BJ (cell line): ENCODE measurements around the gene ITPRIPL2. TPM values are rescaled to one million over a fixed set of nuclear protein-coding genes. Genes with fewer than 3 reads are reported as not detected.

Source experiments
- CTCF ChIA-PET: fragments of 350-600 bp; formaldehyde crosslinking; extraction: SDS; loops from one replicate; lab custom pipeline; 2021; ENCODE audit warnings: antibody characterized with exemption, inconsistent platforms; lab: Yijun Ruan, JAX
- POLR2A ChIA-PET: fragments of 300-600 bp; sonication (Branson Sonifier 250); formaldehyde crosslinking; extraction: SDS; loops from one replicate; lab custom pipeline; 2021; ENCODE audit warnings: antibody characterized with exemption; lab: Charles Lee
- DNase-seq: peaks from one replicate; pipeline ENCODE4 v3.0.0-alpha.2; 2011; ENCODE audit warnings: low read depth
- H3K27me3 ChIP-seq: 2 replicates; pipeline ENCODE4 v1.6.0; 2011; ENCODE audit warnings: low read length; ENCODE audit not compliant: control insufficient read depth, insufficient read depth
- H3K36me3 ChIP-seq: 2 replicates; pipeline ENCODE4 v1.5.1; 2011; ENCODE audit warnings: low read length; ENCODE audit not compliant: control insufficient read depth, insufficient read depth
- H3K4me3 ChIP-seq: 2 replicates; pipeline ENCODE4 v1.5.1; 2011; ENCODE audit warnings: low read depth, mild to moderate bottlenecking, control low read depth, low read length
- polyA plus RNA-seq: library from polyadenylated mRNA; depleted of rRNA; stranded (reverse); fragments of >200 nt; gene quantifications from 2 replicates; pipeline ENCODE4 v1.2.3, GENCODE V29; 2011
- TF ChIP-seq, protein P1 (sequence below): IDR thresholded peaks from 2 replicates; pipeline ENCODE4 v1.5.1; 2011; ENCODE audit warnings: low read depth, mild to moderate bottlenecking, control low read depth, inconsistent platforms, low read length, moderate library complexity; ENCODE audit not compliant: insufficient read depth

ITPRIPL2 gene
- polyA plus RNA-seq, 1 experiment = 14.9 TPM

DNA sequence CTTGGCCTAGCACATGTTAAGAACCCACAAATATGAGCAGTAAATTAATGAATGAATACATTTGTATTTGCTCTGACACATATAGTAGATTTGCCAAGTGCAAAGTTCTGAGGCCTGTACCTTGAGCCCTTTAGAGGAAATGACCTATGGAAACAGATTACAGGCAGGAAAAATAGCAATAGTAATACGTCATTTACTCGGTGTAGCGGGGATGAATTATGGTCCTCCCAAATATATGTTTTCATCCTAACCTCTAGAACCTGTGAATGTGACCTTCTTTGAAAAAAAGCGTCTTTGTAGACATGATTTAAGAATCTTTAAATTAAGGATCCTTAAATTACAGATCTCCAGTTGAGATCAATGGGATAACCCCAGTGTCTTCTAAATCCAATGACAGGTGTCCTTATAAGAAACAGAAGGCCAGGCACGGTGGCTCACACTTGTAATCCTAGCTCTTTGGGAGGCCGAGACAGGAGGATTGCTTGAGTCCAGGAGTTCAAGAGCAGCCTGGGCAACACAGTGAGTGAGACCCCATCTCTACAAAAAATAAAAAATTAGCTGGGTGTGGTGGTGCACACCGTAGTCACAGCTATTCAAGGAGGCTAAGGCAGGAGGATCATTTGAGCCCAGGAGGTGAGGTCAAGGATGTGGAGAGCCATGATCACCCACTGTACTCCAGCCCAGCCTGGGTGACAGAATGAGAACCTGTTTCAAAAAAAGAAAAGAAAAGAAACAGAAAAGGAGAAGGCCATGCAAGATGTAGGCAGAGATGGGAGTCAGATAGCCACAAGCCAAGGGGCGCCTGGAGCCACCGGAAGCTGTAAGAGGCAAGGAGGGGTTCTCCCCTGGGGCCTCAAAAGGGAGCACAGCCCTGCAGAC is 5.1 kb upstream of the ITPRIPL2 start:
- CTCF ChIA-PET = interaction anchor here (1.2 kb wide), 2 partner anchors 9 to 30 kb away, joined by 3 read pairs; no protein-coding TSS in a partner anchor
- Histone ChIP-seq H3K27me3 (no peaks in the 10 kb centered on the region), H3K4me3 (no peak overlapping the region), H3K36me3 (no peaks in the 10 kb centered on the region)
- no peak for DNase-seq
- POLR2A ChIA-PET = no interaction called here
- TF ChIP-seq, protein P1, sequence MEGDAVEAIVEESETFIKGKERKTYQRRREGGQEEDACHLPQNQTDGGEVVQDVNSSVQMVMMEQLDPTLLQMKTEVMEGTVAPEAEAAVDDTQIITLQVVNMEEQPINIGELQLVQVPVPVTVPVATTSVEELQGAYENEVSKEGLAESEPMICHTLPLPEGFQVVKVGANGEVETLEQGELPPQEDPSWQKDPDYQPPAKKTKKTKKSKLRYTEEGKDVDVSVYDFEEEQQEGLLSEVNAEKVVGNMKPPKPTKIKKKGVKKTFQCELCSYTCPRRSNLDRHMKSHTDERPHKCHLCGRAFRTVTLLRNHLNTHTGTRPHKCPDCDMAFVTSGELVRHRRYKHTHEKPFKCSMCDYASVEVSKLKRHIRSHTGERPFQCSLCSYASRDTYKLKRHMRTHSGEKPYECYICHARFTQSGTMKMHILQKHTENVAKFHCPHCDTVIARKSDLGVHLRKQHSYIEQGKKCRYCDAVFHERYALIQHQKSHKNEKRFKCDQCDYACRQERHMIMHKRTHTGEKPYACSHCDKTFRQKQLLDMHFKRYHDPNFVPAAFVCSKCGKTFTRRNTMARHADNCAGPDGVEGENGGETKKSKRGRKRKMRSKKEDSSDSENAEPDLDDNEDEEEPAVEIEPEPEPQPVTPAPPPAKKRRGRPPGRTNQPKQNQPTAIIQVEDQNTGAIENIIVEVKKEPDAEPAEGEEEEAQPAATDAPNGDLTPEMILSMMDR = no peak

DNA sequence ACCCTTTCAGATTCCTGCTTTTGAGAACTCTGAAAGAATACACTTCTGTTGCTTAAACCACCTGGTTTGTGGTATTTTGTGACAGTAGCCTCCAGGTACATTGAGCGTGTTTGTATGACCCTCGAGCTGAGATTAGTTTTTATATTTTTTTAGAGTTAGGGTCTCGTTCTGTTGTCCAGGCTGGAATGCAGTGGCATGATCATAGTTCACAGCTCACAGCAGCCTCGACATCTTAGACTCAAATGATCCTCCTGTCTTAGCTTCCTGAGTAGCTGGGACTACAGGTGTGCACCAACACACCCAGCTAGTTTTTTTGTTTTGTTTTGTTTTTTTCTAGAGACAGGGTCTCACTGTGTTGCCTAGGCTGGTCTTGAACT is 4.5 kb upstream of the ITPRIPL2 start:
- Histone ChIP-seq H3K36me3 (no peaks in the 10 kb centered on the region), H3K4me3 (no peak overlapping the region), H3K27me3 (no peaks in the 10 kb centered on the region)
- ChIA-PET CTCF (no interaction called here), POLR2A (no interaction called here)
- no peak for DNase-seq
- TF ChIP-seq, protein P1 = no peak

DNA sequence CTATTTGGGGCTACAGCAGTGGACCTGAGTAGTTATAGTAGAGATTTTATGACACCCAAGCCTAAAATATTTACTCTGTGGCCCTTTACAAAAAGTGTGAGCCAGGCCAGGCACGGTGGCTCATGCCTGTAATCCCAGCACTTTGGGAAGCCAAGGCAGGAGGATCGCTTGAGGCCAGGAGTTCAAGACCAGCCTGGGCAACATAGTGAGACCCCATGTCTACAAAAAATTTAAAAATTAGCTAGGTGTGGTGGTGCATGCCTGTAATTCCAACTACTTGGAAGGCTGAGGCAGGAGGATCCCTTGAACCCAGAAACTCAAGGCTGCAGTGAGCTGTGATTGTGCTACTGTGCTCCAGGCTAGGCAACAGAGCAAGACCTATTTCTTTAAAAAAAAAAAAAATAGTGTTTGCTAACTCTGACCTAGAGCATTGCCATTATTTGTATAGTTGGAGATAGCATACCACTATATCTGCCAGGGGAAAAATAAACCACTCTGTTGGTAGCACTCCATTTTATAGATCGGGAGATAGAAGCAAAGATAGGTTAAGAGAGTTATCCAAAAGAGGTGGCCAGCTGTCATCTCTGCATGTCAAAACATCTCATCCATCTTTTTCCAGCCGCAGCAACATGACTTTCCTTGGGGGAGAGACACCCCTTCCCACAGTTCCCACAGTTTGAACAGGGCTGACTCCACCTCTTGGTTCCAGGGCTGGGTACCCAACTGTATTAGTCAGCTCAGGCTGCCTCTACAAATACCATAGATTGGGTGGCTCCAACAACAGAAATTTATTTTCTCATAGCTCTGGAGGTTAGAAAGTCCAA is 3.0 kb upstream of the ITPRIPL2 start:
- POLR2A ChIA-PET = no interaction called here
- no peak for DNase-seq
- no peak overlapping the region for H3K4me3 ChIP-seq
- H3K27me3 ChIP-seq = no peaks in the 10 kb centered on the region
- TF ChIP-seq, protein P1 = no peak
- H3K36me3 ChIP-seq = peaks cover 6% of the 10 kb centered on the region
- CTCF ChIA-PET = interaction anchor here (0.7 to 1.7 kb wide), 4 partner anchors 8 to 25 kb away, joined by 3 to 4 read pairs (median 4); no protein-coding TSS in a partner anchor

DNA sequence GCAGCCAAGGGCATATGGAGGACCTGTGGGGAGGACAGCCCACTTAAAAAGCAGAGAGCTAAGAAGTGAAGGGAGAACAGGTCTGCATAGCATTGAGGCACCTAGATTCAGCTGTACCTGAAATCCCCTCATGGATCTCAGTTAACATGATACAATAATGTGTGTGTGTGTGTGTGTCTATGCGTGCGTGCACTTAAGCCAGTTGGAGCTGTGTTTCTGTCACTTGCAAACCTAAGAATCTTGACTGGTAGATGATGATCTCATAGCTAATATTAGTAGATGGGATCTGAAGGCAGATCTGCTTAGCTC is 1.7 kb upstream of the ITPRIPL2 start:
- H3K4me3 ChIP-seq = no peak overlapping the region
- TF ChIP-seq, protein P1 = no peak
- DNase-seq = no peak
- ChIA-PET CTCF (interaction anchor here (1.0 to 3.4 kb wide), 5 partner anchors 10 to 390 kb away, joined by 3 to 12 read pairs (median 5); no protein-coding TSS in a partner anchor), POLR2A (no interaction called here)
- H3K36me3 ChIP-seq = peaks cover 10% of the 10 kb centered on the region
- no peaks in the 10 kb centered on the region for H3K27me3 ChIP-seq
